ENCODE measurements around the gene HIVEP3.

Gene HIVEP3

DNA sequence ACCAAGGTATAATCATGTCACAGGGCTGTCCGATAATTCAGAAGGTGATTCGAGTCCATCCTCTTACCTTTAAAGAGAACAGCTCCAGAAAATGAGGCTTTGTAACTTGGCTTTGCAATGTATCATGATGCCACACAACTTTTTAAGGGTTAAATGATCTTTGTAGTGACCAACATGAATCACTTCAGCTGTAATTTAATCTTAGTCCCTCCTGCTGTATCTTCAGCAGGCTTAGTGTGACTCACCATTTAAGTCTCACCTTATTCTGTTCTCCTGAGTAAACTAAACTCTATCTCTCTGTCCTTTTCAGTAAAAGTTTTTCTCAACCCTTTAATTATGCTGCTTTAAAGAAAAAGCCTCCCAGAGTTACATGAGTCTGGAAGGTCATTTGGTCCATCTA lies 1.9 kb upstream of the HIVEP3 start:
- DNase-seq = no peak

DNA sequence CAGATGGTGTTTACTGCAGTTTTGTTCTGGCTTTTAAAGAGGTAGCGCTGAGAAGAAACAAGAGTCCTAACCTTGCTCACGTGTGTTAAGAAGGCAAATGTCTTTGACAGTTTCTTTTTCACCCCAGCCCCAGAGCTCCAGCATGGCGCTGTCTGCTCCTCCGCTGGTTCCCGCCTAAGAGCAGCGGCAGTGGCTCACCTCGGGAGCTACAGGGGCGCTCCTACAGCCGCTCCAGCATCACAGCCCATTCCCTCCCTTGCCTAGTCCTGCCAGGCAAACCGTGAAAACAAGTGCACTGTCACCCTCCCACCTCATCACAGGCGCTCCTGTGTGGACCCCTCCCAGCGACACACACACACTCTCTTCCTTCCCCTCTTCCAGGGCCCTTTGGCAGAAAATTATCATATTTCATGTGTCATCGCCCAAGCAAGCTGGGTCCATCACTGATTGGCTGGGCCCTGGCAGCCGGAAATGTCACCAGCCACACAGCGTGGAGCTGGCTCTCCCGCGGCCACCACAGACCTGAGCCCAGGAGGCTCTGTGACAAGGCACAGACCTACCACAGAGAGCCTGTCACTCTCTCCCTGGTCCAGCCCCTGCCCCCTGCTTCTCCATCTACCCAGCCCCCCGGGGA lies 1.2 kb upstream of the HIVEP3 start:
- DNase-seq = peak; percentile 93

DNA sequence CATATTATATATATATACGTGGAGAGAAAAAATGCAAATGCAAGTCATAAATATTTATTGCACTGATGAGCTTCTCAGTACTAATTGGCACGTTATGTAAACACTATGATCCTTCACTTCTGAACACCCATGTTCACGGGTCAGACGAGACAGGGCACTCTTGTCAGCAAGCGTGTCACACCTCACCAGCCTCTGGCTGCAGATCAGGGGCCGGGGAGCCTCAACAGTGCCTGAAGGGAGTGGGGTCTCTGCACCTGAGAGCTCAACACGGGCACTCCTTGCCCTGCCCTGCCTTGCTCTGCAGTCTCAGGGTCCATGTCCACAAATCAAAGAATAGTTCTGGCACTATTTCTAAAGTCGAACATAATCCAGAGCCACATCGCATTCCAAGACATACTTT lies 409 bp upstream of the HIVEP3 start:
- no peak for DNase-seq

DNA sequence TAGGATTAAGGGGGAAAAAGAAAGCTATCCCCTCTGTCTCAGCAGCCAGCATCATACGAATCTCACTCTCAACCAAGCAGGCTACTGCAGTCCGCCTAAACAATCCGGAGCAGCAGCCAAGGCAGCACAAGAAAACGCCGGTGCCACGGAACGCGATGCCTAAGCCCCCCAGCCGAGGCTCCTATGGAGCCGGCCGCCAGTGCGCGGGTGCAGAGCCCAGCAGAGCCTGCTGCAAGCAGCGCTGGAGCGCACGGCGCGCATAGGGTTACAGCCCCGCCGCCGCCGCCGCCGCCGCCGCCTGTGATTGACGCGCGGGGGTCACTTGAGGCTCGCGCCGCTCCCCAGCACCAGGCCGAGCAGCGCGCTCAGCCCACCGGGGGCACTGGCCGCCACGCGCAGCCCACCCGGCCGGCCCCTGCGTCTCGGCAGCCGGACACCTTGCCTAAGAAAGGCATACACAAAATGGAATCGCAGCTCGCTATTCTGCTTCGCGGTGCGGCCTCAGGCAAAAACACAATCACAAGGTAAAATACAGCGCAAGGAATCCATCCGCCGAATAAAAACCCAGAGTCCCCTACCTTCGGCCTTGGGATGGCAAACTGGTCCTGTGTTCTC lies 780 bp downstream of the HIVEP3 start:
- peak; percentile 55 for DNase-seq

DNA sequence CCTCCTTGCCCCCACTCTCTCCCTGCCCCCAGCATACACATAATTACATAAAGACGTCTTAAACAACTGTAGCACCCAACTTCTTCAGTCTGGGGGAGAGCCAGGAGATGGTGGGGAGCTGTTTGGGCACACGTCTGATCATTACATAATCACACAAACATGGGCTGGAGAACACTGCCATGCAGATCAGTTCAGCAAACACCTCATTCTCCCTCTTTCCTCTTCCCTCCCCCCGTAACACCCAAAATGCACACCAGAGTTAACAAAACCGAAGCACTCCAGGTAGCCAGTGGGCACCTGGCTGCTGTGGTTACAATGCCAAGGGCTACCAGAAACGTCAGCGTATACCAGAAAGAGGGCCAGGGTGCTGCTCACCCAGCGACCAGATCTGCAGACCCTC lies 1.6 kb downstream of the HIVEP3 start:
- DNase-seq = no peak

DNA sequence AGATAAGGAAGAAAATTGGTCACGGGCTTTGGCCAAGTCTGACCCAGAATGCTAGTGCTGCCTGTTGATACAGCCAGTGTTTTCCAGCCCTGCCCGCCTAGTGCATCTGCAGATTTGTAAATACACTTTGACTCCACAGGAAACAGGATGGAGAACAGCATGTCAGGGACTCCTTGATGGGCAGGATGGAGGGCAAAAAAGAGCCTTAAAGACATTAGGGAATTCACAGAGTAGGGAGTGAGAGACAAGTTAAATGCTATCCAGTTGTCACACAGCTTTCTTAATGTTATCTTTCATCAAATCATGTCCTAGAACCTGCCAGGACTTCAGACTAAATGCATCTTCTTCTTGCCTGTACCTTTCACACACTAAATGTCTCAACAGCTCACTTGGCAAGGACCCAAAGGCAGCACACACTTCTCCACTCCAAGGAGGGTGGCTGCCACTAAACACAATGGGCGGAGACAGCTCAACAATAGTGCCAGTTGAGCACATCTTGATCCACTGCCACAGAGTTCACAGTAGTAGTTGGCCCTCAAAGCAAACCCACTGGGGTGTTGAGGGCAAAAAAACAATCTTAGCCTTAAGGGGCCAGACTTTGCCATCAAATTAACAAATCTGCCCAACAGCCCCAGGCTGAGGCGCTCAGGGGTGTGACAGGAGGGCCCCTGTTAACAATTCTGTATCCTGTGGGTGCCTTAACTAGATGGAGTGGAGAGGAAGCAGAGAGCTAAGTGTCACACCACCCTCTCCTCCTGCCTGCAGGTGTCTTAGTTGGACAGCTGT lies 2.7 kb downstream of the HIVEP3 start:
- DNase-seq = no peak

DNA sequence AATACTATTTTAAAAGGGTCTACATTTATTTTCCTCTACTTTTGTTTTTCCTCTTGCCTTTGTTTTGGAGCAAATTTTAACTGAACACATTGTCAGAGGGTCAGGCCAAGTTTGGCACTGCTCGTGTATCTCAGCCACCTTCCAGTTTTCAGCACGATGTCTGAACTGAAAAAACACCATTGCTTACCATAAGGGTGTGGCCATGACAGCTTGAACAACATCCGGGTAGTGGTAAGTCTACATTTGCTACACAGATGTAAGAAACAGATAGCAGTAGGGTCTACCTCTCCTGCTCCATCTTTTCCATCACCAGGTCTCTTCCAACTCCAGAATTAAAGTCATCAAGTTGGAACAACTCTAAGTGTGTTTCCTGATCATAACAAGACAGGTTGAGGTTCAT lies 4.2 kb downstream of the HIVEP3 start:
- peak; percentile 44 for DNase-seq

DNA sequence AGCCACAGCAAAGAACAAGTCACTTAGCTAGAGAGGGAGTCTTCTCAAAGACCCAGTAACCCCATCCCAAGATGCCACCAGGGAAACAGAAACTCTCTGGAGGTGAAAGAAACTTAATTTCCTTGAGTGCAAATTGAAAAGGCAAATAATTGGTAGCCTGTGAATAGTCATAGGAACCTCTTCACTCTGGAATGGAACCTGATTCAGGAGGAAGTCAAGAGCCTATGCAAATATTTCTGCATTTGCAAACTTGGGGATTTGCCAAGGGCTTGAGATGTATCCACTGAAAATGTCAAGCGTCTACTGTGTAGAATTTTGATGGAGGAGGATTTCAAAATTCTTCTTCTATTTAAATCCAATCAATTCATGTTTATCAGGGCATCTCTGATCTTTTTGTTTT lies 5.7 kb downstream of the HIVEP3 start:
- DNase-seq = no peak

DNA sequence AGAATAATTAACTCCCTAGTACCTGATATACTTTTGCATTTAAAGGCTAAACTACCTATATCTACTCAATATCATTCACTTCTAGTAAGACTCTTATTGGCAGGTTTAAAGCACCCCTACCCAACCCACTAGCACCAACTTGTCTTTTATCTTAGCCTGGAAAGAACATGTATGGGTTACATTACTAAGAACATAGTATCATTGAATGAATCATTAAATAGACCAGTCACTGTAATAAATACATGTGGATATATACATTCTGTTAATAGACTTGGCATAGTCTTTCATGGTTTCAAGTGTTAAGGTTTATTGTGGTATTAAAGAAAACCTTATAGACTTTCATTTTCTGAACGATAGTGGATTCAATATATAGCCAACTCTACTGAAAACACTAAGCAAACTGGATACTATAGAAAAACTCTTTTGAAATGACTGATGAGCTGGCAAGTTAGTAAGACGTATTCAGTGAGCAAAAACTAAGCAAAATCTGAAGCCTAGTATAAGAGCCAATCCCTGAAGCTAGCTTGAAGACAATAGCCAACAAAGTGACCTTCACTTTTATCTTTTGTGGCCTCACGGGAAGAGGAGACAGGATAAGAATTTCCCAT lies 10.3 kb downstream of the HIVEP3 start:
- DNase-seq = no peak

DNA sequence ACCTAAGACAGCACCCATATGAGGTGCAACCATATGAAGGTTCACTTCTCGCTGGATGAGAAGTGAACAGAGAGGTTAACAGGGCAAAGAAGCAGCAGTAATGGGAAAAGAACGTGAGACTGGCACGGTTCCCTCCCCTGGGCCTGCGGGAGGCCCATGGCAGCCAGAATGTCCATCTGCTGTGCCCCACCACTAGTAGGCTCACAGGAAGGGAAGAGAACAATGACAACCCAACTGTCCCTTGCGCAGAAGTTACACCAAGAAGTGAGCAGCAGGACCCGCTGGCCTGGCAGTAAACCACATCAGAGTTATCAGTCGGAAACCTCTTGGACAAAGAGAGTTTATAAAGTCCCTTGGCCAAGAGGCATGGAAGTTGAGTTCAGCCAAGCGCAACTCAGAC lies 11.3 kb downstream of the HIVEP3 start:
- DNase-seq = no peak

DNA sequence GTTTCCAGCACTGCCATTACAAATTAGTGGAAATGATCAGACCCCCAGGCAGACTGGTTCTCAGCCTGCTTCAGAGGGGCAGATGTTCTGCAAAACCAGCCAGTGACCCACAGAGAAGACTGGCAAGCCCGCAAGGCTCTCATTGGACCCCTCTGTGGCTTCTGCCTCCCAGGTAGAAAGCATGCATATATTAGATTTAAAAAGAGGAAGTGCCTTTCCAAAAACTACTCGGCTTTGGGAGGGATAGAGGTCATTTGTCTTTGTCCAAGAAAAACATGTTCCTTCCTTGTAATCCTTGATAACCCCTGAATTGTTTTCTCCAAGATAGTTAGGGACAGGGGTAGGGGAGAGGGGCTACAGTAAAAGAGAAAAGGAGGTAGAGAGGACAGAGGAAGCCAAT lies 11.8 kb downstream of the HIVEP3 start:
- DNase-seq = no peak

DNA sequence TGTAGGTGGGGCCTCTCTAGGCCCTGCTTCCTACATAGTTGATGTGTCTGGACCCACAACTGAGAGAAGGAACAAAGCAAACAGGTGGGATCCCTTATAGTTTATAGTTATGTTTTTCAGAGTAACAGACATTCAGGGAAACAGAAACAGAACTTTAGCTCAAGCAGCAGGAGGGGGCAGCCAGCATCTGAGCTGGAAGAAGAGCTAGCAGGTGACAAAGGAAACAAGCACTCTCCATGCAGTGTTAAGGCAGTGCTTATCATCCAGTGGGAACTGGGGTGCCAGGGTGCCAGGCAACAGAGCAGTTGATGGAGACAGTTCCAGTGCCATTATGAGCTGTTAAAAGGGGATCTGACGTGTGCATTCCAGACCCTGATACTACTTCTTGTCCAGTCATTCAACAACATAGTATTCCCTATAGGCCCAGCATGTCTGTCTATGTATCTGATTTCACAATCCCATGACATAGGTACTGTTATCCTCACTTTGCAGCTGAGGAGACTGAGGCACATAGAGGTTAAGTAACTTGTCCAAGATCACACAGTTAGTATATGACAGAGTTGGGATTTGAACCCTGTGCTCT lies 13.5 kb downstream of the HIVEP3 start:
- DNase-seq = no peak

DNA sequence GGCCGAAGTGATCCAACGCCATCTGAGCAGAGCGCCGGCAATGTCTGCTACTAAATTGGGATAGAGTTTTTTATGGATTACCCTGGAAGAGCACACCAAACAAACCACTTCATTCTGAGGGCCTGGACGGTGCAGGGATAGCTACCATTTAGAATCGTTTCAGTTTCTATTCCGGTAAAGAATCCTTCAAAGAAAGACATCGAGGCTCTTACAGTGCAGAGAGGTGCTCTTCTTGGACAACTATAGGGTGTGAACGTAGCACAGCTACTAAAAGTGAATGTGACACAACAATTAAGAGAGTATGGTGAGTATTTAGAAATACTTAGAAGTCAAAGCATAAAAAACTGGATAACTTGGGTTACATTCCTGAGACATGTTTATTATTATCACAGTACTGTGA lies 16.1 kb downstream of the HIVEP3 start:
- no peak for DNase-seq

DNA sequence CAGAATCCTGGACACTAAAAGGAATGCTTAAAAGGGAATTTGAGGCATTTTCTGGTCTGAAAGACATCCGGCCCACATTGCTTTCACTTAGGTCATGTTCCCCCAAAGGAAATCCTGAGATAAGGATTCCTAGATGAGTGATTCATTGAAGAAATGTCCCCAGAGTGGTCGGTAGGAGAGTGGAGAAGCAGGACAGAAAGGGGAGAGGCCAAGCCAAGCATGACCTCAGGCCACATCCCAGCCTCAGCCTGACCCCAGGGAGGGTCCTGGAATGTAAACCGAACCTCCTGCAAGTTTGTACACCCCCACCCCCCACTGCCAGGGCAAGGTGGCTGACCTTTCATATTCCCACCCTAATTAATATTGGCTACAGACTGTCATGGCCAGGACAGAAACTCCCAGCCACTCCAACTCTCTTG lies 16.6 kb downstream of the HIVEP3 start:
- no peak for DNase-seq

DNA sequence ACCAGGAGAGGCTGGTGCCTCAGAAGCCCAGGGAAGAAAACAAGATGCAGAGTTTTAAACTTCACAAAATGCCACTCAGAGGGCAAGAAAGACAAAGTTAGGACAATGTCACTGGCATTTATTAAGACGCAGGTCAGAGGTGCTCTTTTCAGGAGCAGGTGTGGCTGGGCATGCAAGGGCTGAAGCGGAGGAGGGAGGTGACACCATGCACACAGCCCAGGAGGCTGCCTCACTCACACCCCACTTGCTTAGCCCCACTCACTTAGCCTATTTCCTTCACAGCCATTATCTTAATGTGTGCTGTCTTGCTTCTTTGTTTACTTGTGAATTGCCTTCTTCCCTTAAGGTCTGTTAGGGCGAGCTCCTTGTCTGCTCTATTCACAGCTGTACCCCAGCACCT lies 17.2 kb downstream of the HIVEP3 start:
- DNase-seq = no peak

DNA sequence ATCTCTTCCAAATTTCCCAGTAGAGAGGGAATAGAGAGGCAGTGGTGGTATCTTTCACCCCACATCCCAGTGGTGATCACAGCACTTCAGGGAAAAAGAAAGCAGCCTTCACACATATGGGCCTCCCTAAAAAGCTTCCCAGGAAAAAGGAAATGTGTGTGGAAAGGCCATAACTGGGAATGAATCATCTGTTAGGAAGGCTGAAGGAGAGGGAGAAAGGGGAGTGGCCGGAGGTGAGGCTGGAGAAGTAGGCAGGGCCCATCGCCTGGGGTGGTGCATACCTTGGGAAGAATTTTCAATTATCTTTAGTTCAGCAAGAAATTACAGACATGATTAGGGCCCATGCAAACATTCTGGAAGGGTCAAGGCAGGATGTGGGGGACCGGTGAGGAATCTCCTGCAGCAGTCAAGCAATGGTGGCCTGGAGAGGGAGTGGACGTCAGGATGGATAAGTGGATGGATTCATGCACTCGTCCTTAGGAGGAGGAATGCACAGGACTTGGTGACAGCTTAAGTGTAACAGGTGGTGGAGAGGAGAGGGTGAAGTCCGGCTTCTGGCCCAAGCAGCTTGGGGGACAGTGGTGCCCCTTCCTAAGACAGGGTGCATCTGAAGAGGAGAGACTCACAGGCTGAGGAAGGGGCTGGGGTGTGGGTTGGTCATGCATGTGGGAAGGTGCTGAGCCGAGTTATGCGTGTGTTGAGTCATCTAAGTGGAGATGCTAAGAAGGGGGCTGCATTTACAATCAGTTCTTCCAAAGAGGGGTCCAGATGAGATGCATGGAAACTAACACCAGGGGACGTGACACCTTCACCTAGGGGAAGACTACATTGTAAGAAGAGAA lies 17.9 kb downstream of the HIVEP3 start:
- no peak for DNase-seq

DNA sequence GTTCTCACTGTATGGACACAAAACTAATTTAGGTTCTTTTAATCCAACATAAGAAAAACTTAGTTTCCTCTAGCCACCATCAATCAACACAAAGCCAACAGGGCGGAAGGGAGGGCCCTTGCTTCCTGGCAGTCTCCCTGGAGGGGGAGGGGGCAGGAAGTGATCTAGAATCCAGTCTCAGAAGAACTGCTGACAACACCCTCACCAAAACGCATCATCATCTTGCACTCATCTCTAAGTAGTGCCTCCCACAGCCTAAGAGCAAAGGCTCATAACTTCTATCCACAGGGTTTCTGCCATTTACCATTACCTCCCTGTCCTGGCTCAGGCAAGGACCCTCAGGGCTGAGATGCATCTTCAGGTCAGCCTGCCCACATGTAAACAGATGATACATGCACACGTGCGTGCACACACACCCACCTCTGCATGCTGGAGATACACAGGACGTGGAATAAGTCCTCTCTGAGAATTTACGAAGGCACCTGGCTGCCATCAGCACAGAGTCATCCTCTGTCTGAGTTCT lies 20.5 kb downstream of the HIVEP3 start:
- peak; percentile 85 for DNase-seq

DNA sequence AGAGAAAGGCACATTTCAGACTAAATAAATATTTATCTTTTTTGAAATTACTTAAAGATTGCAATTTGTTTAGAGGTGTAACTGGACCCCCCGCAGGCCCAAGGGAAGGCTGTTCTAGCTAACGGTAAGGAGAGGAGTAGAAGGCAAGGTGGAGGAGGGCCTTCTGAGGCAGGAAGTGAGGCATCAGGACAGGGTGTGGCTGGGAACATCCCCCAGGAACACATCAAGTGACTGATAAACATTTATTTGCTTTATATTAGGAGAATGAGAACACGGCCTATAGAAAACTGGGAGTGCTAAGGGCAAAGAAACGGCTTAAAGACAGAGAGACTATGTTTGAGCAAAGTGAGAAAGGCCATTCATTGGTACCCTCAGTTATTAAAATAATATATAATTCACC lies 23.2 kb downstream of the HIVEP3 start:
- no peak for DNase-seq

DNA sequence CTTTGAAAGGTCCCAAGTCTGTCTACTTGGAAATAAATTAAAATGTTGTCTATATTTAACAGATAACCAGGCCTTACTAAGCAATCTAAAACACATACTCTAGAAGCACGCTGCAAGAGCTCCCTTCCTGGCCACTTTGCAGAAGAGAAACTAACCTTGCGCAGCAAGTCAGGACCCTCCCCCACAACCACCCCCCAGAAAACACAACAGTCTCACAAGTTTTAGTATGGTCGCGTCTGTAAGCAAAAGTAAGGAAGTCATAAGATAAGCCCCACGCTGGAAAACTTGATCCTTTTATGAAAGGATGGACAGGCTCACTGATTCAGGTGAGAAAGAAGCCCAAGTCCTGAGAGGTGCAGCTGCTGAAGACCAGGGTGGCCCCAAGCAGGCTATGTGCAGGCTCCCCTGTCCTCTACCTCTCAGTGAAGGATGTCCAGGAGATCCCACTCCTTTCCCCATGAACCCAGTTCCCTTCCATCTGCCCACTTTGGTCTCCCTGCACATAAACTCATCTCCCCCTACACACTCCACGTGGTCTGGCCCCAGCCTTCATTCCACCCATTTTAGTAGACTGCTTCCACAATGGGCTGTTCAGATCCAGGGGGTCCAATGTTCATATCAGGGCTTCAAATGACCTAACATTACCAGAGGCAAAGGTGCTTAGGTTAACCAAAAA lies 23.8 kb downstream of the HIVEP3 start:
- no peak for DNase-seq

DNA sequence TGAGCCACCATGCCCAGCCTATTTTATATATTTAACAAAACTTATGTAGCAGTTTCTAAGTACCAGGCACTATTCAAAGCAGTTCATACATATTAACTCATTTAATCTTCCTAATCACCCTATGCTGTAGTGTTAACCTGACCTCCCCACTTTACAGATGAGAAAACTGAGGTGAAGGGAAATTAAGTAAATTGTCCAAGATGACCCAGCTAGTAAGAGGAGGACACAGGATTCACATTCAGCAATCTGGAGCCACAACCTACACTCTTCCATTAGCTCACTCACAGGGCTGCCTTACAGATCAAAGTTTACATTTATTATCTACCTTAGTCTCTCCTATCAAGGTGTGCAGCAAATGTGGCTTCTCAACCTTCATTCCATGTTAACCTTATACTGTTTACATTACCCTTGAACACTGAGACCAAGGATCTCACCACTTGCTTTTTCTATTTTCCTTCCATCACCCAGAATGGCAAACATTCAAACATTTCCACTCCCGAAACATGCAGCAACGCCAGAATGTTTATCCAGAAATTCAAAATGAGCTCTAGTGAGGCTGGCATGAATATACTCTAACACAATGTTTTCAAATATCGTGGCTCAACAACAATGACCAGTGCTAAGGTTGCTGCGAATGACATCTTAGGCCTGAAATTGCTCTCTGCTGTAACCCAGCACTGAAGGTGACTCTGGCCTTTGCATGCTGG lies 24.5 kb downstream of the HIVEP3 start:
- no peak for DNase-seq

DNA sequence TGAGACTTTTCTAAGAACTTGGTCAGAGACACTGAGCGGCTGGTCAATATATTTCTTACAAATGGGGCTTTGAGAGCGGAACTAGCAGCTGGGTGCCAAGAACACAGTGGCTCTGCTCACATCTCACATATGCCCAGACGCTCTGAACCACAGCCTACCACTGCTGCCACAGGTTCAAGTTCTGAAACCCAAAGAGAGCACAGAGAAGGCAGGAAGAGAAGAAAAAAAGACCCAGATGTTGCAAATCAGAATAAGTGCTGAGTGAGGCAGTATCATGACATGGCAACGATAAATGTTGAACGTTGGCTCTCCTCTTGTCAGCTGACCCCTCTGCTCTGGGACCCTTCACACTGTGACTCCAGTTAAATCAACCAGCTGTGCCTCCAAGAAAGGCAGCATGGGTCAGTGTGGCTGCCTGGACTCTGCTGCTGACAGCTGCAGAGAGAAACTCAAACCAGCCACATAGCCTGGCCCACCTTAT lies 26.4 kb downstream of the HIVEP3 start:
- DNase-seq = peak; percentile 50
